Epithelial cell of proximal tubule (primary cell): ENCODE measurements around the gene CD72. TPM values are rescaled to one million over a fixed set of nuclear protein-coding genes. Genes with fewer than 3 reads are reported as not detected.

Experiments
- DNase-seq: peaks from one replicate; pipeline ENCODE4 v3.0.0-alpha.2; 2011; ENCODE audit warnings: low read depth
- H3K4me3 ChIP-seq: 2 replicates; pipeline ENCODE4 v1.5.1; 2011; ENCODE audit warnings: low read depth, mild to moderate bottlenecking, low read length
- CTCF ChIP-seq: conservative IDR thresholded peaks from 2 replicates; pipeline ENCODE4 v1.5.1; 2012; ENCODE audit warnings: low read depth, mild to moderate bottlenecking, low read length
- total RNA-seq: library from RNA; depleted of rRNA; stranded (reverse); fragments of >200 nt; gene quantifications from 2 replicates; pipeline ENCODE4 v1.2.3, GENCODE V29; 2015

CD72 gene, protein sequence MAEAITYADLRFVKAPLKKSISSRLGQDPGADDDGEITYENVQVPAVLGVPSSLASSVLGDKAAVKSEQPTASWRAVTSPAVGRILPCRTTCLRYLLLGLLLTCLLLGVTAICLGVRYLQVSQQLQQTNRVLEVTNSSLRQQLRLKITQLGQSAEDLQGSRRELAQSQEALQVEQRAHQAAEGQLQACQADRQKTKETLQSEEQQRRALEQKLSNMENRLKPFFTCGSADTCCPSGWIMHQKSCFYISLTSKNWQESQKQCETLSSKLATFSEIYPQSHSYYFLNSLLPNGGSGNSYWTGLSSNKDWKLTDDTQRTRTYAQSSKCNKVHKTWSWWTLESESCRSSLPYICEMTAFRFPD
- total RNA-seq, result 0.51 and 1.2 TPM in 2 replicates

- no peak for TF ChIP-seq CTCF
- DNase-seq, result no peak
These were observed at the start of gene CD72 for GRCh38 chr9:35618325-35618727. CD72 (minus strand) TSS chr9:35618413; CDS start chr9:35618303, 110 bp downstream.

GRCh38 chr9:35667939-35668338, 49.7 kb upstream of the CD72 start:
- DNase-seq, result no peak
- no peak for TF ChIP-seq CTCF
- H3K4me3 ChIP-seq, result no peak overlapping the region

More at GRCh38 chr9:35618325-35618727, at the start of gene CD72:
- H3K4me3 ChIP-seq, result peak within 1 kb of the TSS; percentile 42

GRCh38 chr9:35666549-35666948, 48.3 kb upstream of the CD72 start:
- no peak for DNase-seq
- TF ChIP-seq CTCF, result no peak
- H3K4me3 ChIP-seq, result no peak overlapping the region

DNA sequence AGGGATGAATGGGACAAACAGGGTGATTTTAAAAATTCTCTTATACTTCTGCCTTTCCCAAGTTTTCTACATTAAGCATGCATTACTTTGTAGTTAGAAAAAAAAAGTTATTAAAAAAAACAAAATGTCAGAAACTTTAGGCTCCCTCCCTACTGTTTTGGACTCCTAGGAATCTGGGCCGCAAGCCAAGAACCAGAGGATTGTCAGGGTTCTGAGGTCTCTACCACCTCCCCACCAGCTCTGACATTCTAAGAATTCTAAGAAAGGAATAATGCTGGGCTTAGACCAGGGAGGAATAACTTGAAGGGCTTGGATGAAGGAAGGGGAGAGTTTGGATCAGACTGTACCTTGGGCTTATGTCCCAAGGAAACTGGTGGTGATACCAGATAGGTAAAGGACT, 47.8 kb upstream of the CD72 start:
- no peak for DNase-seq
- H3K4me3 ChIP-seq, result no peak overlapping the region
- no peak for TF ChIP-seq CTCF

DNA sequence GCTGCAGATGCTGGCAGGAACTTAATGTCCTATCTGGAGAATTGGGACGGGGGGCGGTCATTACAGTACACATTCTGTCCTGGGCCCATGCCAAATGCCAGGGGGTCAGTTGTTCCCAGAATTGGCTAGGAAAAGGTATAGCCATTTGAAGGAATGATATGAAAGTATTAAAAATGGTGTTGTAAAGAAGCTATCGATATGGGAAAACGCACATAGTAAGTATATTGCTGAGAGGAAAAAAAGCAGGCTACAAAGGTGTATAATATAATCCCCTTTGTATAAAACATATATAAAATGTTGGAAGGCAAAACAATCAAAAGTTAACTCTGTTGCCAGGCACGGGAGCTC, 47.2 kb upstream of the CD72 start:
- H3K4me3 ChIP-seq, result peak overlapping the region; percentile 71
- TF ChIP-seq CTCF, result no peak
- DNase-seq, result no peak

GRCh38 chr9:35664531-35665470, 46.6 kb upstream of the CD72 start, which contains the start of gene ARHGEF39:
ARHGEF39 (minus strand) TSS chr9:35665195; CDS start chr9:35665169, 26 bp downstream.
- TF ChIP-seq CTCF, result peak; percentile 32
- no peak for DNase-seq

More at GRCh38 chr9:35664531-35665470, 46.6 kb upstream of the CD72 start, which contains the start of gene ARHGEF39:
- peak within 1 kb of the TSS; percentile 71 for H3K4me3 ChIP-seq
